Measurements from ENCODE around the gene PPP2R3A.

Gene PPP2R3A

GRCh38 chr3:135973841-135974240 is 8.3 kb downstream of the PPP2R3A start:
- DNase-seq = no peak

- DNase-seq = no peak
Measured at GRCh38 chr3:135975053-135975452, 9.5 kb downstream of the PPP2R3A start.

- no peak for DNase-seq
Measured at GRCh38 chr3:135975536-135975935, 10.0 kb downstream of the PPP2R3A start.

GRCh38 chr3:135980343-135980742 is 14.8 kb downstream of the PPP2R3A start:
- no peak for DNase-seq

- DNase-seq = no peak
Measured at GRCh38 chr3:135981701-135982403, 16.3 kb downstream of the PPP2R3A start.

- no peak for DNase-seq
Measured at GRCh38 chr3:135982404-135982761, 16.9 kb downstream of the PPP2R3A start.

- peak; percentile 67 for DNase-seq
Measured at GRCh38 chr3:135982922-135983581, 17.5 kb downstream of the PPP2R3A start.

GRCh38 chr3:135987661-135988060 is 22.1 kb downstream of the PPP2R3A start:
- peak; percentile 39 for DNase-seq

GRCh38 chr3:135989242-135989641 is 23.7 kb downstream of the PPP2R3A start:
- peak; percentile 34 for DNase-seq

- DNase-seq = no peak
Measured at GRCh38 chr3:135990903-135991302, 25.4 kb downstream of the PPP2R3A start.

GRCh38 chr3:135991621-135992020 is 26.1 kb downstream of the PPP2R3A start:
- no peak for DNase-seq

- DNase-seq = peak; percentile 87
Measured at GRCh38 chr3:135992072-135992471, 26.5 kb downstream of the PPP2R3A start.

GRCh38 chr3:135994708-135995337 is 29.3 kb downstream of the PPP2R3A start:
- no peak for DNase-seq

GRCh38 chr3:135995766-135996165 is 30.2 kb downstream of the PPP2R3A start:
- DNase-seq = no peak

- DNase-seq = no peak
Measured at GRCh38 chr3:135997554-135998320, 32.2 kb downstream of the PPP2R3A start.

- no peak for DNase-seq
Measured at GRCh38 chr3:136008221-136008620, 42.7 kb downstream of the PPP2R3A start.

- no peak for DNase-seq
Measured at GRCh38 chr3:136008732-136009470, 43.4 kb downstream of the PPP2R3A start.

GRCh38 chr3:136018876-136019275 is 53.3 kb downstream of the PPP2R3A start:
- no peak for DNase-seq

GRCh38 chr3:136021803-136022202 is 56.3 kb downstream of the PPP2R3A start:
- DNase-seq = peak; percentile 25

GRCh38 chr3:136022529-136023263 is 57.2 kb downstream of the PPP2R3A start:
- DNase-seq = no peak

GRCh38 chr3:136023264-136023978 is 57.9 kb downstream of the PPP2R3A start:
- no peak for DNase-seq

Measured in fibroblast of skin of back (primary cell).